Measurements from ENCODE around the gene ARL6IP4.

DNA sequence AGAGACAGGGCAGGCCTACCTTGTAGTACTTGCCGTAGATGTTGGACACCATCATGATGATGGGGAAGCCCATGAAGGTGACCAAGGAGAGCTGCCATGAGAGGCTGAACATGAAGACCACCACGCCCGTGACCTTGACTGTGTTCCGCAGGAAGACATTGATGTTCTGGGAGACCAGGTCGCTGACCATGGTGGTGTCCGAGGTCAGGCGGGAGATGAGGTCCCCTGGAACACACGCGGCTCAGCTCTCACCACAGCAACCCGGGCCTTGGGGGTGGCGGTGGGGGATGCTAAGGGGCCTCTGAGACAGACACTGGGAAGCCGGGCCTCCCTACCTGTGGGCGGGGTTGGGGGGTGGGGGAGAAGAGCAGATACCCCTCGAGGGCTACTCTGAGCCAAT, 31.9 kb upstream of the ARL6IP4 start:
- TF ChIP-seq, protein P1, sequence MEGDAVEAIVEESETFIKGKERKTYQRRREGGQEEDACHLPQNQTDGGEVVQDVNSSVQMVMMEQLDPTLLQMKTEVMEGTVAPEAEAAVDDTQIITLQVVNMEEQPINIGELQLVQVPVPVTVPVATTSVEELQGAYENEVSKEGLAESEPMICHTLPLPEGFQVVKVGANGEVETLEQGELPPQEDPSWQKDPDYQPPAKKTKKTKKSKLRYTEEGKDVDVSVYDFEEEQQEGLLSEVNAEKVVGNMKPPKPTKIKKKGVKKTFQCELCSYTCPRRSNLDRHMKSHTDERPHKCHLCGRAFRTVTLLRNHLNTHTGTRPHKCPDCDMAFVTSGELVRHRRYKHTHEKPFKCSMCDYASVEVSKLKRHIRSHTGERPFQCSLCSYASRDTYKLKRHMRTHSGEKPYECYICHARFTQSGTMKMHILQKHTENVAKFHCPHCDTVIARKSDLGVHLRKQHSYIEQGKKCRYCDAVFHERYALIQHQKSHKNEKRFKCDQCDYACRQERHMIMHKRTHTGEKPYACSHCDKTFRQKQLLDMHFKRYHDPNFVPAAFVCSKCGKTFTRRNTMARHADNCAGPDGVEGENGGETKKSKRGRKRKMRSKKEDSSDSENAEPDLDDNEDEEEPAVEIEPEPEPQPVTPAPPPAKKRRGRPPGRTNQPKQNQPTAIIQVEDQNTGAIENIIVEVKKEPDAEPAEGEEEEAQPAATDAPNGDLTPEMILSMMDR (conservative IDR thresholded peaks at IDR 0.05; ENCODE audit: low read depth, low read length), result no peak
- no peak for TF ChIP-seq EZH2 (IDR thresholded peaks at IDR 0.05; ENCODE audit: borderline replicate concordance, low read depth, low read length, poor library complexity, severe bottlenecking)

Measured in A673 (cell line).